CD4-positive, CD25-positive, alpha-beta regulatory T cell (primary cell): Measurements from ENCODE around the gene TMEM126B. TPM values are rescaled to one million over a fixed set of nuclear protein-coding genes. Genes with fewer than 3 reads are reported as not detected.
A peak's percentile ranks its signal among the peaks of the same experiment; 100 is the strongest.

ENCODE experiments used
- ATAC-seq, 2 donors: fragments of 150-1000 bp; cut with Tn5 transposase; one replicate each; pipeline ENCODE4 v1.10.0; 2021; ENCODE audit warnings: low read depth in 2 of 2, moderate number of reproducible peaks in 2 of 2, moderate library complexity in 1 of 2
- DNase-seq, 3 donors: peaks; one replicate each; pipeline versions ENCODE4 v3.0.0 to v3.0.0-alpha.2; 2012 to 2022; ENCODE audit warnings: mixed read lengths in 1 of 3
- H3K27ac ChIP-seq: one replicate; pipeline ENCODE4 v1.7.0; 2013; ENCODE audit warnings: mild to moderate bottlenecking, low read length; ENCODE audit not compliant: insufficient read depth, poor library complexity, severe bottlenecking
- H3K27me3 ChIP-seq: one replicate; pipeline ENCODE4 v1.7.0; 2013; ENCODE audit warnings: low read length; ENCODE audit not compliant: control insufficient read depth, insufficient read depth
- H3K36me3 ChIP-seq: one replicate; pipeline ENCODE4 v1.7.0; 2013; ENCODE audit warnings: mild to moderate bottlenecking, low read length, moderate library complexity; ENCODE audit not compliant: control insufficient read depth, insufficient read depth
- H3K4me1 ChIP-seq: 2 replicates; pipeline ENCODE4 v1.7.0; 2013; ENCODE audit warnings: mild to moderate bottlenecking, low read length; ENCODE audit not compliant: insufficient read depth, control insufficient read depth, poor library complexity, severe bottlenecking
- H3K4me3 ChIP-seq: one replicate; pipeline ENCODE4 v1.7.0; 2013; ENCODE audit warnings: low read depth, mild to moderate bottlenecking, low read length, moderate library complexity
- H3K9me3 ChIP-seq, 2 experiments: 1 replicate in 1 of 2; 2 replicates in 1 of 2; pipeline ENCODE4 v1.7.0; 2013; ENCODE audit warnings: low read length in 2 of 2, mild to moderate bottlenecking in 1 of 2, moderate library complexity in 1 of 2; ENCODE audit not compliant: control insufficient read depth in 2 of 2
- H3K27ac Mint-ChIP-seq, 3 donors: one replicate each; pipeline ENCODE4 v1.8.0; 2020 to 2022; ENCODE audit warnings: mild to moderate bottlenecking in 3 of 3, mixed read lengths in 3 of 3, moderate library complexity in 2 of 3
- H3K27me3 Mint-ChIP-seq: one replicate; pipeline ENCODE4 v1.8.0; 2022; ENCODE audit warnings: mild to moderate bottlenecking, mixed read lengths
- H3K36me3 Mint-ChIP-seq: one replicate; pipeline ENCODE4 v1.8.0; 2020; ENCODE audit warnings: mixed read lengths
- H3K4me1 Mint-ChIP-seq, 4 donors: one replicate each; pipeline ENCODE4 v1.8.0; 2020 to 2022; ENCODE audit warnings: mixed read lengths in 4 of 4, mild to moderate bottlenecking in 1 of 4
- H3K4me3 Mint-ChIP-seq, 4 donors: one replicate each; pipeline ENCODE4 v1.8.0; 2020 to 2022; ENCODE audit warnings: mild to moderate bottlenecking in 4 of 4, mixed read lengths in 4 of 4, moderate library complexity in 3 of 4
- H3K9me3 Mint-ChIP-seq, 7 donors: one replicate each; pipeline ENCODE4 v1.8.0; 2020 to 2022; ENCODE audit warnings: mixed read lengths in 7 of 7, mild to moderate bottlenecking in 3 of 7, moderate library complexity in 2 of 7
- polyA plus RNA-seq, 4 donors: library from polyadenylated mRNA; unstranded; fragments of 300-500 nt; fragmentation: Illumina TruSeq; gene quantifications; one replicate each; pipeline ENCODE4 v1.2.3, GENCODE V29; 2021
- total RNA-seq: library from RNA; stranded (reverse); gene quantifications from one replicate; pipeline ENCODE4 v1.2.3, GENCODE V29; 2022

The TMEM126B gene
- total and polyA plus RNA-seq, 5 donors from 2014 or later: 21.7 to 76.7 (median 64.0) TPM

- Mint-ChIP-seq H3K4me3 (no peak overlapping the region), H3K27ac (no peak overlapping the region), H3K9me3 (peaks cover 0 to 4% (median 1%) of the 10 kb centered on the region in 7 donors), H3K4me1 (no peaks in the 10 kb centered on the region), H3K27me3 (no peaks in the 10 kb centered on the region), H3K36me3 (no peaks in the 10 kb centered on the region)
- Histone ChIP-seq H3K27ac (no peak overlapping the region), H3K9me3 (no peaks in the 10 kb centered on the region), H3K4me1 (no peaks in the 10 kb centered on the region), H3K36me3 (no peaks in the 10 kb centered on the region), H3K4me3 (no peak overlapping the region), H3K27me3 (peaks cover 3% of the 10 kb centered on the region)
- DNase-seq (no peak), ATAC-seq (no peak)
Observed at GRCh38 chr11:85672105-85672902, 43.9 kb downstream of the TMEM126B start.

DNA sequence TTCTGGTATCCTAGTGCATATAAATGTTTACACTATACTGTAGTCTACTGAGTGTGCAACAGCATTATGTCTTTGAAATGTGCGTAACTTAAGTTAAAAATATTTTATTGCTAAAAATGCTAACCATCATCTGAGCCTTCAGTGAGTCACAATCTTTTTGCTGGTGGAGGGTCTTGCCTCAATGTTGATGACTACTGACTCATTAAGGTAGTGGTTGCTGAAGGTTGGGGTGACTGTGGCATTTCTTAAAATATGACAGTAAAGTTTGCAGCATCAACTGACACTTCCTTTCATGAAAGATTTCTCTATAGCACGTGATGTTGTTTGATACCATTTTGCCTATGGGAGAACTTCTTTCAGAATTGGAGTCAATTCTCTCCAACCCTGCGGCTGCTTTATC, 45.0 kb downstream of the TMEM126B start:
- H3K9me3 Mint-ChIP-seq: peaks cover 0 to 4% (median 1%) of the 10 kb centered on the region in 7 donors
- Histone ChIP-seq H3K4me3 (no peak overlapping the region), H3K27me3 (peaks cover 3% of the 10 kb centered on the region), H3K27ac (no peak overlapping the region), H3K36me3 (no peaks in the 10 kb centered on the region), H3K9me3 (no peaks in the 10 kb centered on the region), H3K4me1 (no peaks in the 10 kb centered on the region)
- no peaks in the 10 kb centered on the region for H3K36me3 Mint-ChIP-seq
- no peak overlapping the region for H3K4me3 Mint-ChIP-seq
- peak in 1 of 3 donors; percentile 15 for DNase-seq
- no peaks in the 10 kb centered on the region for H3K27me3 Mint-ChIP-seq
- H3K27ac Mint-ChIP-seq: no peak overlapping the region
- ATAC-seq: no peak
- H3K4me1 Mint-ChIP-seq: no peaks in the 10 kb centered on the region

DNA sequence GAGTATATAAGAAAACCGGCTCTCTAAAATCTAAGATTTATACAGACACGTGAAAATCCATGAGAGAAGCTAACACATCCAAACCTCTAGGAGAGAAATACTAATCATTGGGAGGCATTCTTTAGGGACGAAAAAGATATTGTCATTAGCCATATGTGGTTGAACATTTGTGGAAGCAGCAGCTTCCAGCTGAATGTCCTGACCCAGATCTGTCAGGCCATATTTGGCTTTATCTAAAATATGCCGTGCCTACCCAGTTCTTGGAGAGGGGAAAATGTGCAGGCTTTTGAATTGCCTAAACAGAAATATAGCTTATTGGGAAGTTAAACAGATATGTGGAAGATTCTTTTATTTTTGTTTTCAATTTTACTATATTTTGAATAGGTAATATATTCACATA, 51.2 kb downstream of the TMEM126B start:
- peaks cover 21% of the 10 kb centered on the region for H3K27me3 ChIP-seq
- H3K9me3 ChIP-seq: no peaks in the 10 kb centered on the region
- no peak overlapping the region for H3K27ac Mint-ChIP-seq
- H3K36me3 ChIP-seq: no peaks in the 10 kb centered on the region
- no peaks in the 10 kb centered on the region for H3K36me3 Mint-ChIP-seq
- no peak overlapping the region for H3K27ac ChIP-seq
- ATAC-seq (no peak), DNase-seq (no peak)
- peaks cover 35% of the 10 kb centered on the region for H3K27me3 Mint-ChIP-seq
- H3K4me1 ChIP-seq: peaks cover 7% of the 10 kb centered on the region
- peaks cover 0 to 4% (median 0%) of the 10 kb centered on the region in 7 donors for H3K9me3 Mint-ChIP-seq
- peaks cover 0 to 15% (median 6%) of the 10 kb centered on the region in 4 donors for H3K4me1 Mint-ChIP-seq
- no peak overlapping the region for H3K4me3 Mint-ChIP-seq
- H3K4me3 ChIP-seq: no peak overlapping the region

- Histone ChIP-seq H3K4me3 (no peak overlapping the region), H3K9me3 (no peaks in the 10 kb centered on the region), H3K36me3 (no peaks in the 10 kb centered on the region), H3K27me3 (peaks cover 21% of the 10 kb centered on the region), H3K4me1 (peaks cover 7% of the 10 kb centered on the region), H3K27ac (no peak overlapping the region)
- Mint-ChIP-seq H3K9me3 (peaks cover 0 to 2% (median 0%) of the 10 kb centered on the region in 7 donors), H3K4me1 (peaks cover 0 to 15% (median 6%) of the 10 kb centered on the region in 4 donors), H3K27me3 (peaks cover 42% of the 10 kb centered on the region), H3K4me3 (no peak overlapping the region), H3K27ac (no peak overlapping the region), H3K36me3 (no peaks in the 10 kb centered on the region)
- peak in 1 of 2 donors; percentile 22 for ATAC-seq
- peak in 1 of 3 donors; percentile 21 for DNase-seq
Observed at GRCh38 chr11:85680897-85681296, 52.5 kb downstream of the TMEM126B start.

- no peaks in the 10 kb centered on the region for H3K36me3 ChIP-seq
- Mint-ChIP-seq H3K4me3 (peak overlapping the region; percentile 56 to 94 (median 78)), H3K9me3 (peaks cover 0 to 2% (median 0%) of the 10 kb centered on the region in 7 donors), H3K27ac (peak overlapping the region in 2 of 3 donors; percentile 40 to 74), H3K4me1 (peaks cover 0 to 15% (median 6%) of the 10 kb centered on the region in 4 donors), H3K27me3 (peaks cover 51% of the 10 kb centered on the region), H3K36me3 (no peaks in the 10 kb centered on the region)
- no peaks in the 10 kb centered on the region for H3K9me3 ChIP-seq
- ATAC-seq: peak in 1 of 2 donors; percentile 37
- peak; percentile 22 to 51 (median 31) for DNase-seq
- no peak overlapping the region for H3K27ac ChIP-seq
- H3K4me3 ChIP-seq: peak overlapping the region; percentile 51
- H3K4me1 ChIP-seq: peaks cover 7% of the 10 kb centered on the region
- H3K27me3 ChIP-seq: peaks cover 26% of the 10 kb centered on the region
Observed at GRCh38 chr11:85682330-85683305, 54.2 kb downstream of the TMEM126B start.

GRCh38 chr11:85685125-85685819, 56.9 kb downstream of the TMEM126B start:
- no peak for DNase-seq
- ATAC-seq: no peak
- no peak overlapping the region for H3K27ac ChIP-seq
- Mint-ChIP-seq H3K9me3 (peaks cover 0 to 2% (median 0%) of the 10 kb centered on the region in 7 donors), H3K27me3 (peaks cover 40% of the 10 kb centered on the region), H3K4me1 (peaks cover 0 to 12% (median 6%) of the 10 kb centered on the region in 4 donors), H3K36me3 (no peaks in the 10 kb centered on the region), H3K27ac (no peak overlapping the region), H3K4me3 (peak overlapping the region in 2 of 4 donors; percentile 23 to 77)
- H3K4me1 ChIP-seq: peaks cover 7% of the 10 kb centered on the region
- no peak overlapping the region for H3K4me3 ChIP-seq
- no peaks in the 10 kb centered on the region for H3K36me3 ChIP-seq
- H3K27me3 ChIP-seq: peaks cover 12% of the 10 kb centered on the region
- no peaks in the 10 kb centered on the region for H3K9me3 ChIP-seq

DNA sequence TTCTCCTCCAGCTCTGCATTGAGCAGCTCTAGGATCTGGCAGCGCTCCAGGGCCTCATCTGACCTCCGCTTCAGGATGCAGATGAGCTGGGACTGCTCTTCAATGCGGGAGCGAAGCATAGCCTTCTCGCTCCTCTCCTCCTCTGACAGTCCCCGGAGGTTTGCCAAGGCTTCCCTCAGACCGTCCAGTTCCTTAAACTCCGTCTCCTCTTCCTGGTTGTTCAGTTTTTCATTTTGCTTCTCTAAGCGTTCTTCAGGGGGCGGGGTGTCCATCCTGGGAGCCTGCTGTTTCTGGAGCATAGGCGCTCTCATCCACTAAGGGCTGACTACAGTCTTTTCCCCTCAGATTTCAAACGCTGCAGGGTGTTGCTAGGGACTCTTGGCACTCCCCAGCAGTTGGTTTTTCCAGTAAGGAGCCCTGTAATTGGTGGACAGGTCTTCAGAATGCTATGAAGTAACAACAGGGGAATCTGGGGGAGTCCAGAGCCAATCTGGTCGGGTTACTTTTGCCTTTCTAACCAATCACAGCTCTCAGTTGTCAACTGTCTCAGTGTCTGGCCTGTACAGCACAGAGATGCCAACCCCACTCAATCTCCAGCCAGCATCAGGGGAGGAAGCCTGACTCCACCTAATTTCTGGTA, 57.5 kb downstream of the TMEM126B start, which contains the start of gene CCDC89:
TSS of gene CCDC89 (minus strand) at position 376 of the 640 bp plus-strand sequence. CDS start at position 311, 65 bp downstream.
- no peak for DNase-seq
- Mint-ChIP-seq H3K27me3 (peaks cover 47% of the 10 kb centered on the region), H3K9me3 (peaks cover 0 to 2% (median 0%) of the 10 kb centered on the region in 7 donors), H3K36me3 (no peaks in the 10 kb centered on the region), H3K4me1 (peaks cover 0 to 9% (median 6%) of the 10 kb centered on the region in 4 donors), H3K27ac (no peak within 1 kb of the TSS), H3K4me3 (peak within 1 kb of the TSS in 2 of 4 donors; percentile 23 to 77)
- H3K4me3 ChIP-seq: no peak within 1 kb of the TSS
- no peak within 1 kb of the TSS for H3K27ac ChIP-seq
- no peaks in the 10 kb centered on the region for H3K36me3 ChIP-seq
- no peaks in the 10 kb centered on the region for H3K9me3 ChIP-seq
- no peak for ATAC-seq
- peaks cover 7% of the 10 kb centered on the region for H3K4me1 ChIP-seq
- H3K27me3 ChIP-seq: peaks cover 10% of the 10 kb centered on the region
